ENCODE data around the gene CABP5.

DNA sequence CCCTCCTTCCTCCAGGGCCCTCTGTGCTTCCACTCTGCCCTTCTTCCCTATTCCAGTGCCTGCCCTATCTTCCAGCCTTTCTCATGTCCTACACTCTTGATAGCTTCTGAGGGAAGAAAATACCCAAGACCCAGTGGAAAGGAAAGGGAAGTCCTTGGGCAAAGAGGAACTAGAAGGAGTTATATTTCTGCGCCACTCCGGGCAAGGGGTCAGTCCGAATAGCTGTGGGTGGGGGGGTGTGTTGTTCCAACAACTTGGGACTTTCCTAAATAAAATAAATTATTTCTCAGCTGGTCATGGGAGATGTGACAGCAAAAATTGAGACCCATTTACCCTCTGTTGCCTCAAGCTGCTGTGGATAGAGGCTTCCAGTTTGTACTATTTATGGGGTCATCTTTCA lies 23.2 kb downstream of the CABP5 start:
- TF ChIP-seq POLR2A (IDR thresholded peaks at IDR 0.05): no peak
- TF ChIP-seq, protein P1, sequence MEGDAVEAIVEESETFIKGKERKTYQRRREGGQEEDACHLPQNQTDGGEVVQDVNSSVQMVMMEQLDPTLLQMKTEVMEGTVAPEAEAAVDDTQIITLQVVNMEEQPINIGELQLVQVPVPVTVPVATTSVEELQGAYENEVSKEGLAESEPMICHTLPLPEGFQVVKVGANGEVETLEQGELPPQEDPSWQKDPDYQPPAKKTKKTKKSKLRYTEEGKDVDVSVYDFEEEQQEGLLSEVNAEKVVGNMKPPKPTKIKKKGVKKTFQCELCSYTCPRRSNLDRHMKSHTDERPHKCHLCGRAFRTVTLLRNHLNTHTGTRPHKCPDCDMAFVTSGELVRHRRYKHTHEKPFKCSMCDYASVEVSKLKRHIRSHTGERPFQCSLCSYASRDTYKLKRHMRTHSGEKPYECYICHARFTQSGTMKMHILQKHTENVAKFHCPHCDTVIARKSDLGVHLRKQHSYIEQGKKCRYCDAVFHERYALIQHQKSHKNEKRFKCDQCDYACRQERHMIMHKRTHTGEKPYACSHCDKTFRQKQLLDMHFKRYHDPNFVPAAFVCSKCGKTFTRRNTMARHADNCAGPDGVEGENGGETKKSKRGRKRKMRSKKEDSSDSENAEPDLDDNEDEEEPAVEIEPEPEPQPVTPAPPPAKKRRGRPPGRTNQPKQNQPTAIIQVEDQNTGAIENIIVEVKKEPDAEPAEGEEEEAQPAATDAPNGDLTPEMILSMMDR (IDR thresholded peaks at IDR 0.05): no peak
